WTC11 (cell line): ENCODE measurements around the gene CCSER1. TPM values are rescaled to one million over a fixed set of nuclear protein-coding genes. Genes with fewer than 3 reads are reported as not detected.

Source experiments
- ATAC-seq: fragments of 200-7000 bp; cut with Tn5 transposase; 2 replicates; pipeline ENCODE4 v1.10.0; 2021; ENCODE audit warnings: mild to moderate bottlenecking, moderate library complexity
- CTCF ChIA-PET: fragments of 300-600 bp; sonication (Branson Sonifier 250); formaldehyde crosslinking; loops from one replicate; lab custom pipeline; 2021; ENCODE audit warnings: antibody characterized with exemption; lab: Charles Lee
- POLR2A ChIA-PET: fragments of 350-600 bp; sonication (Branson Sonifier 250); formaldehyde crosslinking; loops from one replicate; lab custom pipeline; 2021; ENCODE audit warnings: antibody characterized with exemption; lab: Charles Lee
- DNase-seq: peaks from one replicate; pipeline ENCODE4 v3.0.0; 2021; ENCODE audit warnings: low spot score
- H3K27ac Mint-ChIP-seq: 2 replicates; pipeline ENCODE4 v1.8.0; 2021; ENCODE audit warnings: mixed read lengths
- H3K27me3 Mint-ChIP-seq: 2 replicates; pipeline ENCODE4 v1.8.0; 2021; ENCODE audit warnings: low read depth, mild to moderate bottlenecking, moderate library complexity, mixed read lengths
- H3K36me3 Mint-ChIP-seq: 2 replicates; pipeline ENCODE4 v1.8.0; 2021; ENCODE audit warnings: mixed read lengths
- H3K4me1 Mint-ChIP-seq: 2 replicates; pipeline ENCODE4 v1.8.0; 2022; ENCODE audit warnings: mixed read lengths
- H3K4me3 Mint-ChIP-seq: 2 replicates; pipeline ENCODE4 v1.8.0; 2021; ENCODE audit warnings: mild to moderate bottlenecking, moderate library complexity, mixed read lengths
- H3K9me3 Mint-ChIP-seq: 2 replicates; pipeline ENCODE4 v1.8.0; 2021; ENCODE audit warnings: mixed read lengths
- CBFB ChIP-seq: sonication (generic); formaldehyde crosslinking; IDR thresholded peaks from 2 replicates; pipeline ENCODE4 v1.8.1; 2022; ENCODE audit warnings: mild to moderate bottlenecking, low read depth, missing genetic modification reagents
- CREB1 ChIP-seq: sonication (generic); formaldehyde crosslinking; IDR thresholded peaks from 2 replicates; pipeline ENCODE4 v1.8.0; 2023; ENCODE audit warnings: mild to moderate bottlenecking, missing genetic modification reagents
- CREM ChIP-seq: sonication (generic); formaldehyde crosslinking; IDR thresholded peaks from 2 replicates; pipeline ENCODE4 v1.8.1; 2022; ENCODE audit warnings: mild to moderate bottlenecking, missing genetic modification reagents, moderate library complexity
- JAZF1 ChIP-seq: fragments of 250-450 bp; sonication (Bioruptor Pico); IDR thresholded peaks from 2 replicates; pipeline ENCODE4 v1.9.0; 2021; ENCODE audit warnings: moderate library complexity, mild to moderate bottlenecking, inconsistent platforms
- NFE2L1 ChIP-seq: sonication (generic); formaldehyde crosslinking; IDR thresholded peaks from 2 replicates; pipeline ENCODE4 v1.8.1; 2023; ENCODE audit warnings: missing genetic modification reagents
- OVOL2 ChIP-seq: fragments of 250-450 bp; sonication (Bioruptor Pico); IDR thresholded peaks from 2 replicates; pipeline ENCODE4 v1.9.0; 2021; ENCODE audit warnings: mild to moderate bottlenecking, borderline replicate concordance
- TEAD1 ChIP-seq: sonication (generic); formaldehyde crosslinking; IDR thresholded peaks from 2 replicates; pipeline ENCODE4 v1.8.0; 2022; ENCODE audit warnings: mild to moderate bottlenecking, missing genetic modification reagents
- ZNF263 ChIP-seq: sonication (generic); formaldehyde crosslinking; IDR thresholded peaks from 2 replicates; pipeline ENCODE4 v1.8.1; 2022; ENCODE audit warnings: low read depth, mild to moderate bottlenecking, moderate library complexity, missing genetic modification reagents
- total RNA-seq: library from RNA; stranded (reverse); gene quantifications from 3 replicates; pipeline ENCODE4 v1.2.3, GENCODE V29; 2021
- TF ChIP-seq, protein P1 (sequence below): sonication (generic); formaldehyde crosslinking; IDR thresholded peaks from 2 replicates; pipeline ENCODE4 v1.8.1; 2022; ENCODE audit warnings: missing genetic modification reagents, borderline replicate concordance
- TF ChIP-seq, protein P2 (sequence below): sonication (generic); formaldehyde crosslinking; IDR thresholded peaks from 2 replicates; pipeline ENCODE4 v1.8.1; 2023; ENCODE audit warnings: mild to moderate bottlenecking, missing genetic modification reagents
- TF ChIP-seq, protein P3 (sequence below): sonication (generic); formaldehyde crosslinking; IDR thresholded peaks from 2 replicates; pipeline ENCODE4 v1.8.1; 2022; ENCODE audit warnings: mild to moderate bottlenecking, moderate library complexity, missing genetic modification reagents
- TF ChIP-seq, protein P4 (sequence below): sonication (generic); formaldehyde crosslinking; IDR thresholded peaks from 2 replicates; pipeline ENCODE4 v1.8.1; 2023; ENCODE audit warnings: mild to moderate bottlenecking, missing genetic modification reagents, moderate library complexity
- TF ChIP-seq, protein P5 (sequence below): sonication (generic); formaldehyde crosslinking; conservative IDR thresholded peaks from 2 replicates; pipeline ENCODE4 v1.8.1; 2022; ENCODE audit warnings: mild to moderate bottlenecking, missing genetic modification reagents
- TF ChIP-seq, protein P6 (sequence below): sonication (generic); formaldehyde crosslinking; IDR thresholded peaks from 2 replicates; pipeline ENCODE4 v1.8.1; 2022; ENCODE audit warnings: mild to moderate bottlenecking, missing genetic modification reagents, moderate library complexity, borderline replicate concordance
- TF ChIP-seq, protein P7 (sequence below): sonication (generic); formaldehyde crosslinking; IDR thresholded peaks from 2 replicates; pipeline ENCODE4 v1.8.0; 2022; ENCODE audit warnings: mild to moderate bottlenecking, missing genetic modification reagents
- TF ChIP-seq, protein P8 (sequence below): sonication (generic); formaldehyde crosslinking; IDR thresholded peaks from 2 replicates; pipeline ENCODE4 v1.8.0; 2022; ENCODE audit warnings: mild to moderate bottlenecking, missing genetic modification reagents
- TF ChIP-seq, protein P9 (sequence below): fragments of 250-450 bp; sonication (Bioruptor Pico); IDR thresholded peaks from 2 replicates; pipeline ENCODE4 v2.1.2; 2022; ENCODE audit warnings: mild to moderate bottlenecking, moderate library complexity

CCSER1 gene
- total RNA-seq, 1 experiment from 2014 or later: 0.87 TPM

DNA sequence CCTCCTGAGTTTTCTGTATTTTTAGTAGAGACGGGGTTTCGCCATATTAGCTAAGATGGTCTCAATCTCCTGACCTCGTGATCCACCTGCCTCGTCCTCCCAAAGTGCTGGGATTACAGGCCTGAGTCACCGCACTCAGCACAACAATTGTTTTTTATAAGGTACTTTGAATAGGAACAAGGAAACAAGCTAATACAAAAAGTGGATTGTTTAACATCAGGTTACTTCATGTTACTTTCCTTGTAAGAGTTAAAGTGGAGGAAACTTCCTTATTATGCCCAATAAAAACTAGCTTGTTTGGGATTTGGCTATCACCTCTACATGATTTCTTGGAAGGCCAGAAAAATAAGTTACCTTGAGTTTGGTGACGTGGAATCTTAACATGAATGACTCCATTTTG lies 698.7 kb downstream of the CCSER1 start:
- Mint-ChIP-seq H3K27me3 (no peaks in the 10 kb centered on the region), H3K27ac (no peak overlapping the region), H3K36me3 (peaks cover 7% of the 10 kb centered on the region), H3K4me3 (no peak overlapping the region), H3K4me1 (peaks cover 40% of the 10 kb centered on the region), H3K9me3 (peaks cover 12% of the 10 kb centered on the region)
- DNase-seq (no peak), ATAC-seq (no peak)
- TF ChIP-seq, protein P1, sequence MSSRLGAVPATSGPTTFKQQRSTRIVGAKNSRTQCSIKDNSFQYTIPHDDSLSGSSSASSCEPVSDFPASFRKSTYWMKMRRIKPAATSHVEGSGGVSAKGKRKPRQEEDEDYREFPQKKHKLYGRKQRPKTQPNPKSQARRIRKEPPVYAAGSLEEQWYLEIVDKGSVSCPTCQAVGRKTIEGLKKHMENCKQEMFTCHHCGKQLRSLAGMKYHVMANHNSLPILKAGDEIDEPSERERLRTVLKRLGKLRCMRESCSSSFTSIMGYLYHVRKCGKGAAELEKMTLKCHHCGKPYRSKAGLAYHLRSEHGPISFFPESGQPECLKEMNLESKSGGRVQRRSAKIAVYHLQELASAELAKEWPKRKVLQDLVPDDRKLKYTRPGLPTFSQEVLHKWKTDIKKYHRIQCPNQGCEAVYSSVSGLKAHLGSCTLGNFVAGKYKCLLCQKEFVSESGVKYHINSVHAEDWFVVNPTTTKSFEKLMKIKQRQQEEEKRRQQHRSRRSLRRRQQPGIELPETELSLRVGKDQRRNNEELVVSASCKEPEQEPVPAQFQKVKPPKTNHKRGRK (CRISPR knock-in tag): no peak
- TF ChIP-seq CBFB (no peak), TEAD1 (CRISPR knock-in tag) (no peak), JAZF1 (CRISPR knock-in tag) (no peak), CREB1 (CRISPR knock-in tag) (no peak), CREM (no peak), NFE2L1 (CRISPR knock-in tag) (no peak), ZNF263 (CRISPR knock-in tag) (no peak), OVOL2 (CRISPR knock-in tag) (no peak)
- TF ChIP-seq, protein P2, sequence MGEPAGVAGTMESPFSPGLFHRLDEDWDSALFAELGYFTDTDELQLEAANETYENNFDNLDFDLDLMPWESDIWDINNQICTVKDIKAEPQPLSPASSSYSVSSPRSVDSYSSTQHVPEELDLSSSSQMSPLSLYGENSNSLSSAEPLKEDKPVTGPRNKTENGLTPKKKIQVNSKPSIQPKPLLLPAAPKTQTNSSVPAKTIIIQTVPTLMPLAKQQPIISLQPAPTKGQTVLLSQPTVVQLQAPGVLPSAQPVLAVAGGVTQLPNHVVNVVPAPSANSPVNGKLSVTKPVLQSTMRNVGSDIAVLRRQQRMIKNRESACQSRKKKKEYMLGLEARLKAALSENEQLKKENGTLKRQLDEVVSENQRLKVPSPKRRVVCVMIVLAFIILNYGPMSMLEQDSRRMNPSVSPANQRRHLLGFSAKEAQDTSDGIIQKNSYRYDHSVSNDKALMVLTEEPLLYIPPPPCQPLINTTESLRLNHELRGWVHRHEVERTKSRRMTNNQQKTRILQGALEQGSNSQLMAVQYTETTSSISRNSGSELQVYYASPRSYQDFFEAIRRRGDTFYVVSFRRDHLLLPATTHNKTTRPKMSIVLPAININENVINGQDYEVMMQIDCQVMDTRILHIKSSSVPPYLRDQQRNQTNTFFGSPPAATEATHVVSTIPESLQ (CRISPR knock-in tag): no peak
- TF ChIP-seq, protein P3, sequence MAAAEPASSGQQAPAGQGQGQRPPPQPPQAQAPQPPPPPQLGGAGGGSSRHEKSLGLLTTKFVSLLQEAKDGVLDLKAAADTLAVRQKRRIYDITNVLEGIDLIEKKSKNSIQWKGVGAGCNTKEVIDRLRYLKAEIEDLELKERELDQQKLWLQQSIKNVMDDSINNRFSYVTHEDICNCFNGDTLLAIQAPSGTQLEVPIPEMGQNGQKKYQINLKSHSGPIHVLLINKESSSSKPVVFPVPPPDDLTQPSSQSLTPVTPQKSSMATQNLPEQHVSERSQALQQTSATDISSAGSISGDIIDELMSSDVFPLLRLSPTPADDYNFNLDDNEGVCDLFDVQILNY (CRISPR knock-in tag): no peak
- TF ChIP-seq, protein P4, sequence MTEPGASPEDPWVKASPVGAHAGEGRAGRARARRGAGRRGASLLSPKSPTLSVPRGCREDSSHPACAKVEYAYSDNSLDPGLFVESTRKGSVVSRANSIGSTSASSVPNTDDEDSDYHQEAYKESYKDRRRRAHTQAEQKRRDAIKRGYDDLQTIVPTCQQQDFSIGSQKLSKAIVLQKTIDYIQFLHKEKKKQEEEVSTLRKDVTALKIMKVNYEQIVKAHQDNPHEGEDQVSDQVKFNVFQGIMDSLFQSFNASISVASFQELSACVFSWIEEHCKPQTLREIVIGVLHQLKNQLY (CRISPR knock-in tag): no peak
- TF ChIP-seq, protein P5, sequence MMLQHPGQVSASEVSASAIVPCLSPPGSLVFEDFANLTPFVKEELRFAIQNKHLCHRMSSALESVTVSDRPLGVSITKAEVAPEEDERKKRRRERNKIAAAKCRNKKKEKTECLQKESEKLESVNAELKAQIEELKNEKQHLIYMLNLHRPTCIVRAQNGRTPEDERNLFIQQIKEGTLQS: no peak
- TF ChIP-seq, protein P6, sequence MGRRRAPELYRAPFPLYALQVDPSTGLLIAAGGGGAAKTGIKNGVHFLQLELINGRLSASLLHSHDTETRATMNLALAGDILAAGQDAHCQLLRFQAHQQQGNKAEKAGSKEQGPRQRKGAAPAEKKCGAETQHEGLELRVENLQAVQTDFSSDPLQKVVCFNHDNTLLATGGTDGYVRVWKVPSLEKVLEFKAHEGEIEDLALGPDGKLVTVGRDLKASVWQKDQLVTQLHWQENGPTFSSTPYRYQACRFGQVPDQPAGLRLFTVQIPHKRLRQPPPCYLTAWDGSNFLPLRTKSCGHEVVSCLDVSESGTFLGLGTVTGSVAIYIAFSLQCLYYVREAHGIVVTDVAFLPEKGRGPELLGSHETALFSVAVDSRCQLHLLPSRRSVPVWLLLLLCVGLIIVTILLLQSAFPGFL: no peak
- TF ChIP-seq, protein P7, sequence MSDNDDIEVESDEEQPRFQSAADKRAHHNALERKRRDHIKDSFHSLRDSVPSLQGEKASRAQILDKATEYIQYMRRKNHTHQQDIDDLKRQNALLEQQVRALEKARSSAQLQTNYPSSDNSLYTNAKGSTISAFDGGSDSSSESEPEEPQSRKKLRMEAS (CRISPR knock-in tag): no peak
- TF ChIP-seq, protein P8, sequence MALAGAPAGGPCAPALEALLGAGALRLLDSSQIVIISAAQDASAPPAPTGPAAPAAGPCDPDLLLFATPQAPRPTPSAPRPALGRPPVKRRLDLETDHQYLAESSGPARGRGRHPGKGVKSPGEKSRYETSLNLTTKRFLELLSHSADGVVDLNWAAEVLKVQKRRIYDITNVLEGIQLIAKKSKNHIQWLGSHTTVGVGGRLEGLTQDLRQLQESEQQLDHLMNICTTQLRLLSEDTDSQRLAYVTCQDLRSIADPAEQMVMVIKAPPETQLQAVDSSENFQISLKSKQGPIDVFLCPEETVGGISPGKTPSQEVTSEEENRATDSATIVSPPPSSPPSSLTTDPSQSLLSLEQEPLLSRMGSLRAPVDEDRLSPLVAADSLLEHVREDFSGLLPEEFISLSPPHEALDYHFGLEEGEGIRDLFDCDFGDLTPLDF (CRISPR knock-in tag): no peak
- TF ChIP-seq, protein P9, sequence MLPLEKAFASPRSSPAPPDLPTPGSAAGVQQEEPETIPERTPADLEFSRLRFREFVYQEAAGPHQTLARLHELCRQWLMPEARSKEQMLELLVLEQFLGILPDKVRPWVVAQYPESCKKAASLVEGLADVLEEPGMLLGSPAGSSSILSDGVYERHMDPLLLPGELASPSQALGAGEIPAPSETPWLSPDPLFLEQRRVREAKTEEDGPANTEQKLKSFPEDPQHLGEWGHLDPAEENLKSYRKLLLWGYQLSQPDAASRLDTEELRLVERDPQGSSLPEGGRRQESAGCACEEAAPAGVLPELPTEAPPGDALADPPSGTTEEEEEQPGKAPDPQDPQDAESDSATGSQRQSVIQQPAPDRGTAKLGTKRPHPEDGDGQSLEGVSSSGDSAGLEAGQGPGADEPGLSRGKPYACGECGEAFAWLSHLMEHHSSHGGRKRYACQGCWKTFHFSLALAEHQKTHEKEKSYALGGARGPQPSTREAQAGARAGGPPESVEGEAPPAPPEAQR (CRISPR knock-in tag): no peak
- ChIA-PET CTCF (no interaction called here), POLR2A (no interaction called here)
